Neural cell (in vitro differentiated cells): Measurements from ENCODE around the gene RAB28. TPM values are rescaled to one million over a fixed set of nuclear protein-coding genes. Genes with fewer than 3 reads are reported as not detected.

Experiments used
- H2AFZ ChIP-seq: fragments of 200-600, 300-800 bp; sonication (generic), shearing (Covaris generic); 2 replicates; pipeline ENCODE4 v1.6.0; 2014; ENCODE audit warnings: low read depth, mild to moderate bottlenecking, antibody characterized with exemption, low read length, moderate library complexity
- H3F3A ChIP-seq: fragments of 200-600 bp; shearing (Covaris generic); 2 replicates; pipeline ENCODE4 v1.6.1; 2016; ENCODE audit warnings: mild to moderate bottlenecking, moderate library complexity, mixed read lengths, antibody characterized with exemption, low read length; ENCODE audit not compliant: insufficient read depth, poor library complexity, severe bottlenecking
- H3K27ac ChIP-seq: fragments of 200-600, 300-800 bp; sonication (generic), shearing (Covaris generic); 2 replicates; pipeline ENCODE4 v1.5.1; 2014; ENCODE audit warnings: mild to moderate bottlenecking, low read length, moderate library complexity
- H3K27me3 ChIP-seq: fragments of 300-800, 200-600 bp; sonication (generic), shearing (Covaris generic); 2 replicates; pipeline ENCODE4 v1.6.0; 2014; ENCODE audit warnings: mild to moderate bottlenecking, low read depth, low read length, moderate library complexity; ENCODE audit not compliant: insufficient read depth
- H3K36me3 ChIP-seq: fragments of 300-800, 200-600 bp; sonication (generic), shearing (Covaris generic); 2 replicates; pipeline ENCODE4 v1.5.1; 2014; ENCODE audit warnings: mild to moderate bottlenecking, antibody characterized with exemption, low read length, moderate library complexity; ENCODE audit not compliant: insufficient read depth
- H3K4me2 ChIP-seq: fragments of 300-800, 200-600 bp; sonication (generic), shearing (Covaris generic); 2 replicates; pipeline ENCODE4 v1.6.0; 2014; ENCODE audit warnings: mild to moderate bottlenecking, low read length
- H3K4me3 ChIP-seq: fragments of 300-800, 200-600 bp; sonication (generic), shearing (Covaris generic); 2 replicates; pipeline ENCODE4 v1.5.1; 2014; ENCODE audit warnings: mild to moderate bottlenecking, low read length, moderate library complexity
- H3K79me2 ChIP-seq: fragments of 200-600 bp; shearing (Covaris generic); replicated peaks from 2 replicates; pipeline ENCODE4 v1.6.0; 2014; ENCODE audit warnings: mild to moderate bottlenecking, low read length, moderate library complexity; ENCODE audit not compliant: insufficient read depth
- H3K9ac ChIP-seq: fragments of 300-800, 200-600 bp; sonication (generic), shearing (Covaris generic); 2 replicates; pipeline ENCODE4 v1.6.1; 2016; ENCODE audit warnings: mild to moderate bottlenecking, low read length, mixed read lengths
- H3K9me2 ChIP-seq: fragments of 200-600 bp; shearing (Covaris generic); 2 replicates; pipeline ENCODE4 v1.6.1; 2016; ENCODE audit warnings: mild to moderate bottlenecking, low read length, mixed read lengths; ENCODE audit not compliant: insufficient read depth
- H3K9me3 ChIP-seq: fragments of 200-600, 300-800 bp; sonication (generic), shearing (Covaris generic); 2 replicates; pipeline ENCODE4 v1.6.1; 2016; ENCODE audit warnings: mild to moderate bottlenecking, mixed run types, low read length, moderate library complexity, mixed read lengths
- H4K20me1 ChIP-seq: fragments of 200-600 bp; shearing (Covaris generic); 2 replicates; pipeline ENCODE4 v1.6.1; 2016; ENCODE audit warnings: mild to moderate bottlenecking, mixed run types; ENCODE audit not compliant: insufficient read depth
- CTCF ChIP-seq: fragments of 450-650 bp; IDR thresholded peaks from 2 replicates; pipeline ENCODE4 v1.5.1; 2014; ENCODE audit warnings: antibody characterized with exemption, mild to moderate bottlenecking, moderate library complexity; ENCODE audit not compliant: poor library complexity, severe bottlenecking
- EP300 ChIP-seq: fragments of 450-650 bp; conservative IDR thresholded peaks from 2 replicates; pipeline ENCODE4 v1.6.1; 2014; ENCODE audit warnings: antibody characterized with exemption, mild to moderate bottlenecking, moderate library complexity; ENCODE audit not compliant: poor library complexity, severe bottlenecking
- EZH2 ChIP-seq: fragments of 200-600, 300-800 bp; shearing (Covaris generic), sonication (generic); IDR thresholded peaks from 2 replicates; pipeline ENCODE4 v1.6.1; 2014; ENCODE audit warnings: antibody characterized with exemption, low read length, borderline replicate concordance, mild to moderate bottlenecking; ENCODE audit not compliant: insufficient read depth, poor library complexity, severe bottlenecking
- MXI1 ChIP-seq: fragments of 450-650 bp; conservative IDR thresholded peaks from 2 replicates; pipeline ENCODE4 v1.6.1; 2014; ENCODE audit warnings: antibody characterized with exemption, mild to moderate bottlenecking; ENCODE audit not compliant: poor library complexity, severe bottlenecking
- POLR2AphosphoS5 ChIP-seq: IDR thresholded peaks from 2 replicates; pipeline ENCODE4 v1.6.1; 2012
- RAD21 ChIP-seq: fragments of 450-650 bp; conservative IDR thresholded peaks from 2 replicates; pipeline ENCODE4 v1.6.1; 2014; ENCODE audit warnings: antibody characterized with exemption, mild to moderate bottlenecking, moderate library complexity
- REST ChIP-seq: IDR thresholded peaks from 2 replicates; pipeline ENCODE4 v1.6.1; 2012; ENCODE audit warnings: borderline replicate concordance
- SMC3 ChIP-seq: fragments of 450-650 bp; conservative IDR thresholded peaks from 2 replicates; pipeline ENCODE4 v1.6.1; 2014; ENCODE audit warnings: antibody characterized with exemption, mild to moderate bottlenecking, moderate library complexity; ENCODE audit not compliant: poor library complexity
- TAF1 ChIP-seq: IDR thresholded peaks from 2 replicates; pipeline ENCODE4 v1.6.1; 2012; ENCODE audit warnings: low read depth
- polyA plus RNA-seq: library from polyadenylated mRNA; depleted of rRNA; stranded (reverse); fragments of >200 nt; gene quantifications from 2 replicates; pipeline ENCODE4 v1.2.3, GENCODE V29; 2014

The RAB28 gene
- polyA plus RNA-seq, 1 donor from 2014 or later: 60.7 TPM

GRCh38 chr4:13344216-13344615 is 139.9 kb downstream of the RAB28 start:
- TF ChIP-seq TAF1: no peak
- no peak for TF ChIP-seq POLR2AphosphoS5
- no peak for TF ChIP-seq MXI1
- TF ChIP-seq SMC3: no peak
- no peak for TF ChIP-seq REST
- Histone ChIP-seq H3K9me3 (no peaks in the 10 kb centered on the region), H2AFZ (no peak overlapping the region), H3K27me3 (no peaks in the 10 kb centered on the region), H3K4me2 (no peak overlapping the region), H3F3A (no peaks in the 10 kb centered on the region), H3K36me3 (no peaks in the 10 kb centered on the region), H3K9me2 (no peaks in the 10 kb centered on the region), H3K79me2 (no peaks in the 10 kb centered on the region), H3K9ac (no peak overlapping the region), H3K27ac (no peak overlapping the region), H3K4me3 (no peak overlapping the region), H4K20me1 (no peaks in the 10 kb centered on the region)

- no peaks in the 10 kb centered on the region for H3K9me2 ChIP-seq
- H3K36me3 ChIP-seq: no peaks in the 10 kb centered on the region
- H3K27ac ChIP-seq: no peak overlapping the region
- H3F3A ChIP-seq: no peaks in the 10 kb centered on the region
- no peak overlapping the region for H3K4me3 ChIP-seq
- no peaks in the 10 kb centered on the region for H3K27me3 ChIP-seq
- TF ChIP-seq RAD21: no peak
- TF ChIP-seq REST: no peak
- TF ChIP-seq SMC3: no peak
- no peak for TF ChIP-seq TAF1
- TF ChIP-seq POLR2AphosphoS5: no peak
- TF ChIP-seq CTCF: no peak
- TF ChIP-seq EZH2: no peak
- TF ChIP-seq EP300: no peak
- TF ChIP-seq MXI1: no peak
- no peak overlapping the region for H2AFZ ChIP-seq
- no peak overlapping the region for H3K4me2 ChIP-seq
- no peaks in the 10 kb centered on the region for H3K9me3 ChIP-seq
- no peaks in the 10 kb centered on the region for H3K79me2 ChIP-seq
- H3K9ac ChIP-seq: no peak overlapping the region
- H4K20me1 ChIP-seq: no peaks in the 10 kb centered on the region
These were observed 143.5 kb downstream of the RAB28 start for GRCh38 chr4:13340672-13341071.
